Neural progenitor cell (in vitro differentiated cells): Measurements from ENCODE around the gene PRDM2.

Experiments
- EZH2 ChIP-seq: fragments of 200-600 bp; sonication (generic); IDR thresholded peaks from 2 replicates; pipeline ENCODE4 v1.6.1; 2017; ENCODE audit warnings: antibody characterized with exemption, mild to moderate bottlenecking, moderate library complexity
- EZH2phosphoT487 ChIP-seq: fragments of 200-600 bp; sonication (generic); IDR thresholded peaks from 2 replicates; pipeline ENCODE4 v1.6.1; 2017; ENCODE audit warnings: antibody characterized with exemption
- TF ChIP-seq, protein P1 (sequence below): fragments of 200-600 bp; sonication (generic); IDR thresholded peaks from 2 replicates; pipeline ENCODE4 v1.5.1; 2017; ENCODE audit warnings: antibody characterized with exemption, mild to moderate bottlenecking

DNA sequence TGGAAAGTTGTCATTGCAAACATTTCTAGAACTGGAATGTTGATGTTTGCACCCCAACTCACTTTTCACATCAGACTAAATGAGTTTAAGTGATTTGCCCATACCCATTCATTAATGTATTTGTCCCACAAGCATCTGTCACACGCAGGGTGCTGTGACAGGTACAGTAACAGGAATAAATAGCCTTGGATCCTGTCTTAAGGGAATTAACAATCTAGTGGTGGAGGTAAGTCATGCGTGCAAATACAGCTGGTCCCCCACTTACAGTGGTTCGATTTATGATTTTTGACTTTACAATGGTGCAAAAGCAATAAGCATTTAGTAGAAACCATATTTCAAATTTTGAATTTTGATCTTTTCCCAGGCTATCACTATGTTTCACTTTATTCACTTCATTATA lies 17.5 kb upstream of the PRDM2 start:
- TF ChIP-seq, protein P1, sequence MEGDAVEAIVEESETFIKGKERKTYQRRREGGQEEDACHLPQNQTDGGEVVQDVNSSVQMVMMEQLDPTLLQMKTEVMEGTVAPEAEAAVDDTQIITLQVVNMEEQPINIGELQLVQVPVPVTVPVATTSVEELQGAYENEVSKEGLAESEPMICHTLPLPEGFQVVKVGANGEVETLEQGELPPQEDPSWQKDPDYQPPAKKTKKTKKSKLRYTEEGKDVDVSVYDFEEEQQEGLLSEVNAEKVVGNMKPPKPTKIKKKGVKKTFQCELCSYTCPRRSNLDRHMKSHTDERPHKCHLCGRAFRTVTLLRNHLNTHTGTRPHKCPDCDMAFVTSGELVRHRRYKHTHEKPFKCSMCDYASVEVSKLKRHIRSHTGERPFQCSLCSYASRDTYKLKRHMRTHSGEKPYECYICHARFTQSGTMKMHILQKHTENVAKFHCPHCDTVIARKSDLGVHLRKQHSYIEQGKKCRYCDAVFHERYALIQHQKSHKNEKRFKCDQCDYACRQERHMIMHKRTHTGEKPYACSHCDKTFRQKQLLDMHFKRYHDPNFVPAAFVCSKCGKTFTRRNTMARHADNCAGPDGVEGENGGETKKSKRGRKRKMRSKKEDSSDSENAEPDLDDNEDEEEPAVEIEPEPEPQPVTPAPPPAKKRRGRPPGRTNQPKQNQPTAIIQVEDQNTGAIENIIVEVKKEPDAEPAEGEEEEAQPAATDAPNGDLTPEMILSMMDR = no peak
- no peak for TF ChIP-seq EZH2phosphoT487
- TF ChIP-seq EZH2 = no peak
